OCI-LY7 (cell line): ENCODE results near the gene NFATC2IP. TPM values are rescaled to one million over a fixed set of nuclear protein-coding genes. Genes with fewer than 3 reads are reported as not detected.

Source experiments
- BruUV-seq: library from RNA; stranded (reverse); fragments of 400-500 nt; replicated peaks from 2 replicates; lab custom pipeline; 2021; lab: Mats Ljungman, UMichigan
- CTCF ChIA-PET: fragments of 300-600 bp; sonication (Branson Sonifier 250); formaldehyde crosslinking; loops from one replicate; lab custom pipeline; 2022; ENCODE audit warnings: antibody characterized with exemption; ENCODE audit not compliant: unreplicated experiment; lab: Charles Lee
- POLR2A ChIA-PET: fragments of 300-600 bp; sonication (Branson Sonifier 250); formaldehyde crosslinking; loops from one replicate; lab custom pipeline; 2022; ENCODE audit warnings: antibody characterized with exemption; lab: Charles Lee
- DNase-seq: peaks from one replicate; pipeline ENCODE4 v3.0.0-alpha.2; 2015; ENCODE audit warnings: low spot score
- H2AFZ ChIP-seq: fragments of 200-600 bp; sonication (generic), shearing (Covaris generic); 2 replicates; pipeline ENCODE4 v1.6.1; 2014; ENCODE audit warnings: mild to moderate bottlenecking, antibody characterized with exemption, low read length, moderate library complexity
- H3K27ac ChIP-seq: fragments of 200-600 bp; sonication (generic); 2 replicates; pipeline ENCODE4 v1.5.1; 2014; ENCODE audit warnings: mixed run types, low read depth, mild to moderate bottlenecking, moderate library complexity, low read length, inconsistent platforms; ENCODE audit not compliant: poor library complexity, severe bottlenecking
- H3K36me3 ChIP-seq: fragments of 200-600 bp; sonication (generic); 2 replicates; pipeline ENCODE4 v1.6.1; 2014; ENCODE audit warnings: mild to moderate bottlenecking, antibody characterized with exemption, low read length, moderate library complexity, mixed read lengths; ENCODE audit not compliant: insufficient read depth
- H3K4me1 ChIP-seq: fragments of 200-600 bp; sonication (generic); 2 replicates; pipeline ENCODE4 v1.5.1; 2014; ENCODE audit warnings: mild to moderate bottlenecking, low read length; ENCODE audit not compliant: insufficient read depth, poor library complexity, severe bottlenecking
- H3K4me2 ChIP-seq: fragments of 200-600 bp; sonication (generic); 2 replicates; pipeline ENCODE4 v1.6.1; 2014; ENCODE audit warnings: mild to moderate bottlenecking, low read length
- H3K4me3 ChIP-seq: fragments of 200-600 bp; sonication (generic); 2 replicates; pipeline ENCODE4 v1.5.1; 2014; ENCODE audit warnings: mild to moderate bottlenecking, low read depth, low read length; ENCODE audit not compliant: poor library complexity, severe bottlenecking
- H3K79me2 ChIP-seq: fragments of 200-600 bp; sonication (generic); 2 replicates; pipeline ENCODE4 v1.6.1; 2016; ENCODE audit warnings: low read depth, mild to moderate bottlenecking, low read length, moderate library complexity, mixed read lengths; ENCODE audit not compliant: insufficient read depth
- H3K9me2 ChIP-seq: fragments of 200-600 bp; sonication (generic); 2 replicates; pipeline ENCODE4 v1.6.1; 2016; ENCODE audit warnings: mild to moderate bottlenecking, low read length, mixed read lengths; ENCODE audit not compliant: insufficient read depth
- H3K9me3 ChIP-seq: fragments of 200-600 bp; sonication (generic); 2 replicates; pipeline ENCODE4 v1.6.1; 2014; ENCODE audit warnings: mild to moderate bottlenecking, mixed run types, low read length, mixed read lengths
- H4K20me1 ChIP-seq: fragments of 200-600 bp; sonication (generic); 2 replicates; pipeline ENCODE4 v1.6.1; 2014; ENCODE audit warnings: mild to moderate bottlenecking, antibody characterized with exemption, low read length, moderate library complexity, mixed read lengths; ENCODE audit not compliant: insufficient read depth
- CTCF ChIP-seq: fragments of 200-600 bp; sonication (generic); conservative IDR thresholded peaks from 2 replicates; pipeline ENCODE4 v1.5.1; 2014; ENCODE audit warnings: mild to moderate bottlenecking, antibody characterized with exemption, low read length, moderate library complexity, mixed read lengths
- EZH2phosphoT487 ChIP-seq: fragments of 200-600 bp; sonication (generic); IDR thresholded peaks from 2 replicates; pipeline ENCODE4 v1.6.1; 2018; ENCODE audit warnings: low read depth, borderline replicate concordance, mild to moderate bottlenecking, mixed run types, antibody characterized with exemption, low read length, moderate library complexity, mixed read lengths
- intact Hi-C: fragments of 100-400 bp; cut with micrococcal nuclease; formaldehyde crosslinking; loops from one replicate; pipeline ENCODE4 v1.10.0; 2022; ENCODE audit not compliant: unreplicated experiment
- total RNA-seq, 2 experiments: library from RNA; depleted of rRNA in 1 of 2; stranded (reverse); fragments of >200 nt in 1 of 2; shearing (Covaris generic) in 1 of 2; gene quantifications; 2 replicates each; pipeline ENCODE4 v1.2.3, GENCODE V29; 2014 to 2022

The NFATC2IP gene
- total RNA-seq, 2 experiments from 2014 or later, result 73.0 to 114 TPM

- POLR2A ChIA-PET, result no interaction called here
Measured at GRCh38 chr16:28904828-28905227, 45.9 kb upstream of the NFATC2IP start.

DNA sequence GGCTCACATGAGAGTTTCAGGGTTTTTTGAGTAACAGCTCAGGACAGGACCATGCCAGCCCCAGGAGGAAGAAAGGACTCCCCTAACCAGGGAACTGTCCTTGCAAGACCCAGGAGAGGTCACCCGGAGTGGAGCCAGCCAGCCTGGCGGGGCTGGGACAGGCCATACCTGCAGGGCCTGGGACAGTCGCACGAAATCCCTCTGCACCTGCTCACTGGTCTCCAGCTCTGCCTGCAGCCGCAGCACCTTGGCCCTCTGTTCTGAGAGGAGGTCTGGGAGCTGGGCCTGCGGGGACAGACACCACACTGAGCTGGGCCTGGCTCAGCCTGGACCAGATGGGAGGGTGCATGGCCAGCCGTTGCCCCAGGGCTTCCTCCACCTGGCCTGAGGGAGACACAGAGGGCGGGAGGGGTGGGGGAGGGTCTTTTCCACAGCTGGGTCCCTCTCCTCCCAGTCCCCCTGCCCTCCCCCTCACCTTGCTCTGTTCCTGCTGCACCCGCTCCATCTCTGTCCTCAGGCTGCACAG lies 45.4 kb upstream of the NFATC2IP start:
- Histone ChIP-seq H4K20me1 (no peaks in the 10 kb centered on the region), H3K4me1 (peaks cover 6% of the 10 kb centered on the region), H3K4me3 (no peak overlapping the region), H3K79me2 (no peaks in the 10 kb centered on the region), H2AFZ (no peak overlapping the region), H3K9me2 (no peaks in the 10 kb centered on the region), H3K9me3 (no peaks in the 10 kb centered on the region), H3K4me2 (no peak overlapping the region), H3K36me3 (peaks cover 70% of the 10 kb centered on the region), H3K27ac (no peak overlapping the region)
- intact Hi-C loops, result no loop called here
- ChIA-PET POLR2A (interaction anchor here (0.6 kb wide), 1 partner anchor 12 kb away, joined by 4 read pairs; no protein-coding TSS in a partner anchor), CTCF (no interaction called here)
- DNase-seq, result no peak
- no TSS peak for BruUV-seq
- TF ChIP-seq EZH2phosphoT487, result no peak
- TF ChIP-seq CTCF, result no peak

More at GRCh38 chr16:28904828-28905227, 45.9 kb upstream of the NFATC2IP start:
- TF ChIP-seq CTCF (no peak), EZH2phosphoT487 (no peak)
- H3K9me2 ChIP-seq, result no peaks in the 10 kb centered on the region
- CTCF ChIA-PET, result no interaction called here
- no peak overlapping the region for H3K4me2 ChIP-seq
- no peak overlapping the region for H3K4me3 ChIP-seq
- H2AFZ ChIP-seq, result no peak overlapping the region
- no peaks in the 10 kb centered on the region for H3K79me2 ChIP-seq
- no TSS peak for BruUV-seq
- H4K20me1 ChIP-seq, result no peaks in the 10 kb centered on the region
- DNase-seq, result no peak
- H3K4me1 ChIP-seq, result peaks cover 1% of the 10 kb centered on the region
- H3K36me3 ChIP-seq, result peaks cover 68% of the 10 kb centered on the region
- intact Hi-C loops, result no loop called here
- H3K27ac ChIP-seq, result no peak overlapping the region
- no peaks in the 10 kb centered on the region for H3K9me3 ChIP-seq

- peaks cover 72% of the 10 kb centered on the region for H3K36me3 ChIP-seq
- no peak for DNase-seq
- no peaks in the 10 kb centered on the region for H3K9me2 ChIP-seq
- H3K9me3 ChIP-seq, result no peaks in the 10 kb centered on the region
- no peak overlapping the region for H3K27ac ChIP-seq
- no TSS peak for BruUV-seq
- no peak overlapping the region for H2AFZ ChIP-seq
- H3K79me2 ChIP-seq, result no peaks in the 10 kb centered on the region
- H3K4me2 ChIP-seq, result no peak overlapping the region
- peaks cover 12% of the 10 kb centered on the region for H3K4me1 ChIP-seq
- no peaks in the 10 kb centered on the region for H4K20me1 ChIP-seq
- POLR2A ChIA-PET, result interaction anchor here (0.6 kb wide), 1 partner anchor 13 kb away, joined by 4 read pairs; no protein-coding TSS in a partner anchor
- no peak overlapping the region for H3K4me3 ChIP-seq
- intact Hi-C loops, result no loop called here
- TF ChIP-seq CTCF (no peak), EZH2phosphoT487 (no peak)
- CTCF ChIA-PET, result no interaction called here
Measured at GRCh38 chr16:28905800-28906372, 44.9 kb upstream of the NFATC2IP start.
